Muscle of leg (tissue), 11 donors: ENCODE data around the gene MORC2. TPM values are rescaled to one million over a fixed set of nuclear protein-coding genes. Genes with fewer than 3 reads are reported as not detected.

Source experiments
- DNase-seq: peaks from one replicate; pipeline ENCODE4 v3.0.0; 2013
- H3K27ac ChIP-seq: one replicate; pipeline ENCODE4 v1.5.1; 2013; ENCODE audit warnings: mild to moderate bottlenecking, low read length, control low read depth
- H3K27me3 ChIP-seq: one replicate; pipeline ENCODE4 v1.6.1; 2013; ENCODE audit warnings: low read length; ENCODE audit not compliant: control insufficient read depth, insufficient read depth
- H3K36me3 ChIP-seq: one replicate; pipeline ENCODE4 v1.6.1; 2013; ENCODE audit warnings: low read length; ENCODE audit not compliant: control insufficient read depth, insufficient read depth
- H3K4me1 ChIP-seq: one replicate; pipeline ENCODE4 v1.6.1; 2013; ENCODE audit warnings: low read length; ENCODE audit not compliant: control insufficient read depth, insufficient read depth
- H3K4me3 ChIP-seq: one replicate; pipeline ENCODE4 v1.5.1; 2013; ENCODE audit warnings: low read length, control low read depth
- H3K9me3 ChIP-seq: replicated peaks from 2 replicates; pipeline ENCODE4 v1.6.1; 2013; ENCODE audit warnings: low read depth, low read length; ENCODE audit not compliant: control insufficient read depth
- WGBS: methylation state at CpG from one replicate; pipeline ENCODE4 v1.1.5; 2013; ENCODE audit warnings: missing lambda C conversion rate; ENCODE audit not compliant: insufficient coverage; 5-methylcytosine and 5-hydroxymethylcytosine counted together
- polyA plus RNA-seq, 8 donors: library from polyadenylated mRNA; unstranded; fragments of 120-200 nt; gene quantifications; one replicate each; pipeline versions ENCODE4 v1.2.1 to v1.2.3, GENCODE V29; 2013; ENCODE audit warnings: inconsistent platforms in 1 of 8, low replicate concordance in 1 of 8; ENCODE audit not compliant: insufficient read length in 8 of 8, insufficient read depth in 1 of 8
- total RNA-seq: library from RNA; stranded (reverse); fragments of 120-200 nt; gene quantifications from one replicate; pipeline ENCODE4 v1.2.4, GENCODE V29; 2013

Gene MORC2
- total and polyA plus RNA-seq, 9 donors = 16.6 to 26.8 (median 23.5) TPM

GRCh38 chr22:30940685-30941362 lies 27.8 kb downstream of the MORC2 start:
- no peak overlapping the region for H3K27ac ChIP-seq
- H3K4me3 ChIP-seq = no peak overlapping the region
- no peaks in the 10 kb centered on the region for H3K4me1 ChIP-seq
- no peaks in the 10 kb centered on the region for H3K9me3 ChIP-seq
- H3K27me3 ChIP-seq = no peaks in the 10 kb centered on the region
- H3K36me3 ChIP-seq = peaks cover 88% of the 10 kb centered on the region
- DNase-seq = no peak
- WGBS = 83% methylated on average over 6 of the region's 7 CpGs

- Histone ChIP-seq H3K4me3 (no peak overlapping the region), H3K36me3 (peaks cover 85% of the 10 kb centered on the region), H3K4me1 (no peaks in the 10 kb centered on the region), H3K27ac (no peak overlapping the region), H3K27me3 (no peaks in the 10 kb centered on the region), H3K9me3 (no peaks in the 10 kb centered on the region)
- DNase-seq = no peak
- WGBS = 99% methylated on average over 8 of the region's 8 CpGs
Measured at GRCh38 chr22:30934053-30934452, 34.5 kb downstream of the MORC2 start.

DNA sequence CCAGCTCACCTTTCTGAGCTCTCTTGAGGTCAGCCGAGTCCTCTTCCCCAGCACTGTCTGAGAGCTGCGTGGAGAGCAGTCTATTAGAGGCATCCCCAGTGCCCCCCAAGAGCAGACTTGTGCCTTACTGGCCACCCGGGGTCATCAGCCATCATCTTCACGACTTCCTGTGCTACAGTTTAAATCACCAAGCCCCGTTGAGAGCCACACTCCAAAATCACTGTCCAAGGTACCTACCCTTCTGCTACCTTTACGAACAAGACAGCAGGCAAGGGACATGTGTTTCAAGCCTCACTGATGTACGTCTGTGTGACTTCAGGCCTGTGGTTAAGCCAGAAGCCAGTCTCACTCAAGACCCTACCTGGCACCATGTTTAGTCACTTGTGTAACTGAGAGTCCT lies 35.1 kb downstream of the MORC2 start:
- no peak overlapping the region for H3K27ac ChIP-seq
- no peak overlapping the region for H3K4me3 ChIP-seq
- H3K9me3 ChIP-seq = no peaks in the 10 kb centered on the region
- no peaks in the 10 kb centered on the region for H3K4me1 ChIP-seq
- WGBS = 80% methylated on average over 7 of the region's 7 CpGs
- H3K36me3 ChIP-seq = peaks cover 83% of the 10 kb centered on the region
- no peaks in the 10 kb centered on the region for H3K27me3 ChIP-seq
- no peak for DNase-seq

- Histone ChIP-seq H3K36me3 (peaks cover 85% of the 10 kb centered on the region), H3K4me3 (no peak overlapping the region), H3K27ac (no peak overlapping the region), H3K9me3 (no peaks in the 10 kb centered on the region), H3K4me1 (no peaks in the 10 kb centered on the region), H3K27me3 (no peaks in the 10 kb centered on the region)
- DNase-seq = no peak
- WGBS = 92% methylated on average over 16 of the region's 16 CpGs
Measured at GRCh38 chr22:30932661-30933060, 35.9 kb downstream of the MORC2 start.

GRCh38 chr22:30931541-30932300 lies 36.9 kb downstream of the MORC2 start:
- WGBS = 100% methylated on average over 2 of the region's 4 CpGs
- H3K9me3 ChIP-seq = no peaks in the 10 kb centered on the region
- no peak overlapping the region for H3K27ac ChIP-seq
- no peaks in the 10 kb centered on the region for H3K4me1 ChIP-seq
- peaks cover 85% of the 10 kb centered on the region for H3K36me3 ChIP-seq
- no peak overlapping the region for H3K4me3 ChIP-seq
- no peak for DNase-seq
- H3K27me3 ChIP-seq = no peaks in the 10 kb centered on the region

- Histone ChIP-seq H3K27me3 (no peaks in the 10 kb centered on the region), H3K27ac (no peak overlapping the region), H3K4me3 (no peak overlapping the region), H3K4me1 (no peaks in the 10 kb centered on the region), H3K36me3 (peaks cover 88% of the 10 kb centered on the region), H3K9me3 (no peaks in the 10 kb centered on the region)
- no peak for DNase-seq
- 80% methylated on average over 3 of the region's 3 CpGs for WGBS
Measured at GRCh38 chr22:30930228-30930627, 38.3 kb downstream of the MORC2 start.

DNA sequence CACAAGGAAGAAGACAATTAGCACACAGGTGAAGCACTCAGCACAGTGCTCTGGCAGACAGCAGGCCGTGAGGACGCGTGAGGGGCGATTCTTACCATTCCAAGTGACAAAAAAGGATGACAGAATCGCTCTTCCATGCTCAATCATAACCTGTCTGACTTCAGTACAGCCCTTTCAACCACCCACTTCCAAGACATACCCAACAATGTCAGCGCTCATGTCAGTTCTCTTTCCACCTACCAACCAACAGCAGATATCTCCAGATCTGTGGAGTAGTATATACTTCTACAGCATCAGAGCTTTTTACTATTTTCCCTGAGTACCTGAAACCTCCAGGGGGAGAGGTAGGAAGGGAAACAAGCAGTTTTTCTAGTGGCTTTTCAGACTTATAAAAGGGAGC lies 40.2 kb downstream of the MORC2 start:
- no peak for DNase-seq
- WGBS = 91% methylated on average over 5 of the region's 6 CpGs
- Histone ChIP-seq H3K27ac (no peak overlapping the region), H3K27me3 (no peaks in the 10 kb centered on the region), H3K4me1 (no peaks in the 10 kb centered on the region), H3K4me3 (no peak overlapping the region), H3K36me3 (peaks cover 70% of the 10 kb centered on the region), H3K9me3 (no peaks in the 10 kb centered on the region)

DNA sequence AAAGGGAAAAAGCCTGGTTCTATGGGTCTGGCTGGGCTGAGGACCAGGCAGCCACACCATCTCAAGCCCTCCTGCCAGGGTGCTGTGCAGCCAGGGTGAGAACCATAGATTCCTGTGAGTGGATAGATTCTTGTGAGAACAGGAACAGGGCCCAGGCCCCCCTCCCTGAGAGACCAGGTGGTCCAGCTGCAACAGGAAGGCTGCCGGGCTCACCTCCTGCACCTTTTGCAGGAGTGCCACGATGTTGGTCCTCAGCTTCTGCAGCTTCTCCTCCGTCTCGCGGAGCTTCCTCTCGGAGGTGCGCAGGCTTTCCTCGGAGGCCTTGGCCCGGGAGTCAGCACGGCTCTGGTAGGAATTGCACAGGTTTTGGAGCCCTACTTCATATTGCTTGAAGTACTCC lies 40.8 kb downstream of the MORC2 start:
- 95% methylated on average over 5 of the region's 10 CpGs for WGBS
- H3K4me3 ChIP-seq = no peak overlapping the region
- no peaks in the 10 kb centered on the region for H3K27me3 ChIP-seq
- H3K9me3 ChIP-seq = no peaks in the 10 kb centered on the region
- H3K27ac ChIP-seq = no peak overlapping the region
- peaks cover 64% of the 10 kb centered on the region for H3K36me3 ChIP-seq
- H3K4me1 ChIP-seq = no peaks in the 10 kb centered on the region
- DNase-seq = no peak

DNA sequence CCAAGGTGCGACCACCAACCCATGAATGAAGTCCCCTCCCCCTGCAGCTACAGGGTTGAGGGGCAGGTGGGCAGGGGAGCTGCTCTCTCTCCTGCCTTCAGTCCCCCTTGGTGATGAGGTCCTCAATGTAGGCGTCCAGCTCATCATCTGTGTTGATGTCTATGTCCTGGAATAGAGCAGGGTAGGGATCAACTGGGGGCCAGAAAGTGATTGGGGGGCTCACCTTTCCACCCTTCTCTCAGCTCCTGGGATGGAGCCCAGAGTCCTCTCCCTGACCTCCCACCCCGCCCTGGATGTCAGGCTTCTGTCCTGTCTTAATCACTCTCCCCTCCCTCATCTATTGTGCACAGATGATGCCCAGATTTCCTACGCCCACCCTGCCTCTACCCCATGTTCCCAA lies 41.9 kb downstream of the MORC2 start:
- Histone ChIP-seq H3K36me3 (peaks cover 53% of the 10 kb centered on the region), H3K4me3 (no peak overlapping the region)
- WGBS = 91% methylated on average over 2 of the region's 4 CpGs

DNA sequence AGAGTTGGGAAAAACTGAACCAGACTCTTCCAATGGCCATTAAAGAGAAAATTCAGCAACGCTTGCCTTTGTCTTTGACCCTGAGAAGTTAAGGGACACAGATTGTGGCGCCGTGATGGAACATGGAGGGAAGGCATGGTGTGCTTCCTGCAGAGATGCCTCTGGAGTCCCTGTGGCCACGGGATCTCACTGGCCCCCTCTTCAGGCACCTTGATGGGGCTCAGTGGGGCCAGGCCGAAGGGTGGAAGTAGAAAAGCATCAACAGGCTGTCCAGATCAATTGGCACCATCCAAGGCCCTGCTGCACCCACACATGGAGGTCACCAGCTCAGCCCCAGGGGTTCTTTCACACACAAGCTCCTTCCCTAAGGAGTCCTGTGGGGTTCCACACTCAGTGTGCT lies 42.9 kb downstream of the MORC2 start:
- H3K9me3 ChIP-seq = no peaks in the 10 kb centered on the region
- no peak for DNase-seq
- H3K27ac ChIP-seq = no peak overlapping the region
- no peaks in the 10 kb centered on the region for H3K4me1 ChIP-seq
- peaks cover 4% of the 10 kb centered on the region for H3K27me3 ChIP-seq
- WGBS = 93% methylated on average over 5 of the region's 5 CpGs
- H3K36me3 ChIP-seq = peaks cover 42% of the 10 kb centered on the region
- H3K4me3 ChIP-seq = no peak overlapping the region

More for the DNA sequence above, 41.9 kb downstream of the MORC2 start:
- DNase-seq = no peak
- Histone ChIP-seq H3K9me3 (no peaks in the 10 kb centered on the region), H3K27me3 (peaks cover 2% of the 10 kb centered on the region), H3K4me1 (no peaks in the 10 kb centered on the region), H3K27ac (no peak overlapping the region)
